GM21737 (cell line): ENCODE data around the gene FHIP2A.
"Not testable (repeated sequence)": the region's sequence is repeated elsewhere in the genome, so short reads cannot be mapped to it uniquely, and the experiment has no call there.

ENCODE experiments used
- ATAC-seq: cut with Tn5 transposase; IDR thresholded peaks from one replicate; pipeline ENCODE4 v1.9.1; 2021; ENCODE audit warnings: mild to moderate bottlenecking, moderate library complexity; ENCODE audit not compliant: unreplicated experiment

FHIP2A gene

DNA sequence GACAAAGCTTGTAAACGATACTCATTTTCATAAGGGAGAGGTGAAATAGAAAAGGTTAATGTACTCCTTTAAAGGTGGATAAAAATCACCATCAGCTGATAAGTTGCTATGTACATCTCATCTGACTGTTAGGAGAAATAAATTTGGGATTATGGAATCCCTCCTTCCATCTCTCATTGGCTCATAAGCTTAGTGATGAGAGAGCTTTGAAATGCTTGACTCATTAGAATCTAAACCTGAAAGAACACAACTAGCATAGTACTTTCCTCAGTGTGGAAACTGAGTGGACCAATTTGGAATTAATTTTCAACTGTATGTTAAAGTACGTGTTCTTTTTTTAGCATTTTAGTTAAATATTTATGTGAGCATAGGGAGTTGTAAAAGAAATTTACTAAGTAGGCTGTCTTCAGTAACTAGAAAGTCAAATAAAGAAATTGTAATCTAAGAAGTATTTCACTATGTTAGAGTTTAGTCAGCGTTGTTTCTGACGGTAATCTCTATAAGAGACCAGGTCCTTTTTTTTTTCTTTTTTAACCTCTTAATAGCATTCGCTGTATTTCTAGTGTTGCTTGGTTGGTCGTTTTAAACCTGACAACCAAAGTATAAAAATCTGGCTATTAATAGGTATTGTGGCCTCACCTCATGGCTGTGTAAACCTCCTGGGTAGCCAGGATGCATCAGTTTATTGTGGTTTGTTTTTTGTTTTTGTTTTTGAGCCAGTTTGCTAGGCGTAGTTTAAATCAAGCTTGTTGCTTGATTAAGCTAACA is 34.4 kb downstream of the FHIP2A start:
- no peak for ATAC-seq

DNA sequence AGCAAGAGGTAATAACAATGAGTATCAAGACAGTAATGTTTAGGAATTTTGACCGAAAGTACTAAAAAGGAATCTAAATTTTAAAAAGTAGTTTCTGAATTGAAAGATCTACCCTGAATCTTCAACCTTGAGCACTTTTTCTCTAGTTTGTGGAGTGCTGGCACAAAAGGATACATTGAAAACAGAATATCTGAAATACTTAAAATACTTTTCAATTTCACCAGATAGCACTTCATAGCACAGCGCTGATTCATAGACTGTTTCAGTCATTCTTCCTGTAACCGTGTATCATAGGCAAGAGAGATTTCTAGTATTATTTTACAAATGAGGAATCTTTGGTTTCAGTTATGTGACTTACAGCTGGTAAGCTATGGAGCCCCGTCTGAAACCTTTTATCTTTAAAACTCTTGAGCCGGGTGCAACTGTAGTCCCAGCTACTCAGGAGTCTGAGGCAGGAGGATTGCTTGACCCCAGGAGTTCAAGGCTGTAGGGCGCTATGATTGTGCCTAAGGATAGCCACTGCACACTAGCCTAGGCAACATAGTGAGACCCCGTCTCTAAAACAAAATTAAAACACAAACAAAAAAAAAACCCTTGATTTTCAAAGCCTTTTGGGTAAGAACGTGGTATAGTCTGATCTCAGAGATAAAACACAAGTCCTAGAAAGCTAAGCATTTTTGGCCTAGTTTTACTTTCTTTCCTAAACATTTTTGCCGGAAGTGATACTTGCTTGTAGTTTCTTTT is 35.1 kb downstream of the FHIP2A start:
- ATAC-seq: no peak

DNA sequence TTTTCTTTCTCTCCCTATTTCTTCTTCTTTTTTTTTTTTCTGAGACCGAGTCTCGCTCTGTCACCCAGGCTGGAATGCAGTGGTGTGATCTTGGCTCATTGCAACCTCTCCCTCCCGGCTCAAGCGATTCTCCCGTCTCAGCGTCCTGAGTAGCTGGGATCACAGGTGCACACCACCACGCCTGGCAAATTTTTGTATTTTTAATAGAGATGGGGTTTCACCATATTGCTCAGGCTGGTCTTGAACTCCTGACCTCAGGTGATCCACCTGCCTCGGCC is 35.6 kb downstream of the FHIP2A start:
- ATAC-seq: not testable (repeated sequence)

DNA sequence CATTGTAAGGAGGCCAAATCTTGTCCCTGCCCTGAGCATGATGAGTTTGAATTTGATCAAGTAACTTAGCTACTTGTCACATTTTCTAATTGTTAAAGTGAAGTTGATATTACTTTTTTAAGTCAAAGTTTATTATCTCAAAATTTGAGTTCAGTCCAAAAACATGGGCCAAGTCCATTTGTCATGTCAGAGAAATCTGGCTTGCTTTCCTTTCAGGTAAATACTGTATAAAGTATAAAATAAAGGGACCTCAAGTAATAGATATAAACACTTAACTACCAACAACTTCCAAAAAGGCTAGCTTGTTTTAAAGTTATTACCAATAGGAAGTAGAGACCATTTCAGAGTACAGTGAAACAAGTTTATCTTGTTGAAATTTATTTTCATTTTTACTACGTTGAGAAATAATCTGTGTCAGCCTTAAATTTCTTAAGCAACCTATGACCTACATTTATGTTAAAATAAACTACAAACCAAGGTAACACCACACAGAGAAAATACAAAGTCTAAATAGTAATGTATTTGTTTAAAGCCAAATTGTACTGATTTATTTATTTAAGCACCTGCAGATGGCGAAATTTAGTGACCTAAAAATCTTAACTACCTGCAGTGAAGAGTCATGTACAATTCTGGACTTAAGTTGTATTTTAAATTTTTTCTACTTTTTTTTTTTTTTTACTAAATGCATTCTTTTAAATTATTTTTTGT is 36.5 kb downstream of the FHIP2A start:
- ATAC-seq: no peak

DNA sequence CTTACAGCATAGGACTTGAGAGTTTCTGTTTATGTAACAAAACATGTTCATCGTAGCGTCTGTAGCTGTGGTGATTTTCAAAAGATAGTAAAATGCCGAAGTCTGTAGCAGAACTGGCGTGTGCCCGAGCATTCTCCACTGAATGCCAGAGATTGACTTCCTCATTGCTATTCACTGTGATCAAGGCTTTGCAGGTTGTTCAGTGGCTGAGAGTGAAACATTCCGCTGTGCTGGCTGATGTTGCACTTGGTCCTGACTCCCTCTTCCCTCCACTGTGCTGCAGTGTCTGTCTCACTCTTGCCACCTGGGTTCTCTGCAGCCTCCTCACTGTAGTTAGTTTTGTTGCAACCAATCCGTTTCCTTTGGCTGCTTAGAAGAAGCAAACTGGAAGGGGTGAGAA is 37.6 kb downstream of the FHIP2A start:
- no peak for ATAC-seq

DNA sequence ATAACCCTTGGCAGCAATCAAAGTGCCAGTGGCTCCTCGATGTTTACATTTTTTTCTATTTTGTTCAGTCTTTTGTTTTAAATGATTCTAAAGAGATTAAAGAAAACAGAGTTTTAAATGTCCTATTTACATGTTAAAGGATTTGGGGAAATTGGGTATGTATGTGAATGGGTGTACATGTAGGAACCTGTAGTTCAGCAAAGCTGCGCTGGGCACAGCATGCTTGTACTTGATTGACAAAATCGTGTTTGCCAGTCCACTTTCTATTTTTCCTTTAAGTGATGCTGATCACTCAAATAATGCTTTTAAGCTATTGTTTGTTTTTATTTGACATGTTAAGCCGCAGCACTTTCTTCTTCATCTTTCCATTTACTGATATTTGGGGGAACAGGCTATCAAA is 40.9 kb downstream of the FHIP2A start:
- ATAC-seq: no peak

DNA sequence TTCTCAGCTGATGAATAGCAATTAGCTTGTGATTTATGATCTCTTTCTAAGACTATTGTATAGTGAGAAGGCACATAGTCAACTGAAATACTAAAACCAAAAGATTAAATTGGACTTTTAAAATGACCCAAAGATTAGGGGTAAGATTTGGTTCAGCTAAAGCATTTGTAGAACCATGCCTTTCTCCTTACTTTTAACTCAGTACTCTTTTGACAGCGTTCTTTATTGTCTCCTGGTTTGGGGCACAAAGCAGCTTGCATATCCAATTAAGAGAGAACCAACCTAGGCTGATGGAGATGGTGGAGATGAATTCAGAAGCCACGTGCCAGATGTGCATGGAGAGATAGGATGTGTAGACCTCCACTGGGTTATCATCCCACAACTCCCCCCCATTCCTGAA is 45.8 kb downstream of the FHIP2A start:
- no peak for ATAC-seq

DNA sequence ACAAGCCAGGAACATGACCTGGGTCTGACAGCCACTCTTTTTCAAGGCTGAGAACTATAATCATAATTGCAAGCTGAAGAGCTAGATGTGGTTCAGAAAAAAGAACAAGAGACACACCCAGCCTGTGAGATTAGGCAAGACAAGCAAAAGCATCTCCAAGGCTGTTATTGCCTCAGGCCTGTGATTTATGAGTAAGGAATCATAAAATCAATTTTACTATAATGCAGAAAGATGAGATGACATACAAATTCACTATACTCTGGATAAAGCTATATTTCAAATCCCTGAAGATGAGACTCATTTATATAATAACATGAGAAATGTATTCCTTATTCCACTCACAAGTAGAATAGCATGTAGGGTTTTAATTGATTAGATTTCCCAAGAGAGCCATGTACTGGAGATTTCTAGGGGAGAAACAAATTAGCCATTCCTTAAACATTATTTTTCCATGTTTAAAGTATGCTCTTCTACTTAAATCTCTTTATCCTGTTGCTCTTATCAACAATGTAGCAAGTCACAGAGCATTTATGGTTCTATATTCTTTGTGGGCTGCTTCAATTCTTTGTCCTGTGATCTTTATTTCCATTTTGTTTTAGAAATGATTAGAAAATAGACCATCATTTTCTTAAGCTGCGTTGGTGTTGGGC is 47.4 kb downstream of the FHIP2A start:
- no peak for ATAC-seq

DNA sequence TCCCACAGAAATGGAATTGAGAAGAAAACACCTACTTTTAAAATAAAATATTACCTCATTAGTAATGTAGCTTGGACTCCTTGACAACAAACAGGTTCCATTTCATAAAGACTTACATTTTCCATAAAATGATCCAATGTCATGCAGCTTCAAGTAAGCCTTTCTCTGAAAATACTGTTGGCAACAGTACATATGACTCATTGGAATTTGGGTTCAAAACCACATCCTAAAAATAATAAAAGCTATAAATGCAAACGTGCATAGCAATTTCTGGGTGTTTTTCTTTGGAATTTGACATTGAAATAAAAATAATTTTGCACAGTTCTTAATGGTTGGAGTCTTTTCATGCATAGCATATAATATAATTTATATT is 47.9 kb downstream of the FHIP2A start:
- ATAC-seq: no peak

DNA sequence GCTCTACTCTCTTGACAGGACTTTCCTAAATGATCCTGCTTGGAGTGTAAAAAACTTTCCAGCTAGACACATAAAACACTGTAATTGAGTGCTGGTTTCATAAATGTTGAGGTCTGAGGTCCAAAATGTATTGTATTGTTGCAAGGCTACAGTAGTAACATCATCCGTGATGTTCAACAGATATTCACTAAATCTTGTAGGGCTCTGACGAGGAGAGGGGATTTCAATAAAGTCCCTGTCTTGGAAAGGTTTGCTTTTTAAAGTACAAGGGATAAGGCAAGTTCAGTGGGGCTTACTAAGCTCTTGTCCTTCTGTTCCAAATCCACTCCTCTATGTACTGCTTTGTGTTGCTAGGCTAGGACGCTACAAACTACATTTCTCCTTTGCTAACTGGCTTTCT is 48.9 kb downstream of the FHIP2A start:
- no peak for ATAC-seq

DNA sequence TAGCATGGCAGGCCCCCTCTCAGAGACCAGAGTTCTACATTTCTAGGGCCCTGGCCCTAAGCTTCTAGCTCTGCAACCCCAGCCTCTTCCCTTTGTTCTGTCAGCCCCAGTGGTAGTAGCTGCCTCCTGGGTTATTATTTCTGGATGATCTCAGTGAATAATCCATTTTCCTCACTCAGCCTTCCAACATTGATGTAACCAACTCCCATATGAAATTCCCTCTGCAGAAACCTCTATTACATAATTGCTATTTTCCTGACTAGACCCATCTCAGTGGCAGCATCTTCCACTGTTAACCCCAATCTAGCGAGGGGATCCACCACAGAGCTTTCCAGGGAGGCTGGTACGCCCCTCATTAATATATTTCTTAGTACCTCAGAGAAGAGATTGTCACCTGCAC is 49.8 kb downstream of the FHIP2A start:
- no peak for ATAC-seq
